ENCODE results near the gene SLC35F5. TPM values are rescaled to one million over a fixed set of nuclear protein-coding genes. Genes with fewer than 3 reads are reported as not detected.
A peak's percentile ranks its signal among the peaks of the same experiment; 100 is the strongest.
"Not testable (repeated sequence)": the region's sequence is repeated elsewhere in the genome, so short reads cannot be mapped to it uniquely, and the experiment has no call there.

The SLC35F5 gene
- total RNA-seq, 2 experiments from 2014 or later = 24.1 to 25.8 TPM

- Mint-ChIP-seq H3K4me1 (peaks cover 26% of the 10 kb centered on the region), H3K36me3 (peaks cover 4% of the 10 kb centered on the region), H3K27me3 (no peaks in the 10 kb centered on the region), H3K9me3 (peaks cover under 1% of the 10 kb centered on the region), H3K4me3 (peak overlapping the region; percentile 67), H3K27ac (peak overlapping the region; percentile 86)
- ATAC-seq (ENCODE audit: low read depth) (no peak), DNase-seq (no peak)
- POLR2A ChIA-PET = no interaction called here
Measured at GRCh38 chr2:113698892-113699447, 57.5 kb downstream of the SLC35F5 start.

DNA sequence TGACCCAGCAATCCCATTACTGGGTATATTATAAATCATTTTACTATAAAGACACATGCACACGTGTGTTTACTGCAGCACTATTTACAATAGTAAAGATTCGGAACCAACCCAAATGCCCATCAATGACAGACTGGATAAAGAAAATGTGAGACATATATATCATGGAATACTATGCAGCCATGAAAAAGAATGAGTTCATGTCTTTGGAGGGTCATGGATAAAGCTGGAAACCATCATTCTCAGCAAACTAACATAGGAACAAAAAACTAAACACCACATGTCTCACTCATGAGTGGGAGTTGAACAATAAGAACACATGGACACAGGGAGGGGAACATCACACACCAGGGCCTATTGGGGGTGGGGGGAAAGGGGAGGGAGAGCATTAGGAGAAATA, 58.2 kb downstream of the SLC35F5 start:
- H3K27me3 Mint-ChIP-seq; H3K4me3 Mint-ChIP-seq; H3K36me3 Mint-ChIP-seq; POLR2A ChIA-PET; ATAC-seq (ENCODE audit: low read depth); DNase-seq; H3K9me3 Mint-ChIP-seq: not testable (repeated sequence)
- Mint-ChIP-seq H3K4me1 (peaks cover 33% of the 10 kb centered on the region), H3K27ac (peak overlapping the region; percentile 62)

GRCh38 chr2:113697516-113697915, 58.9 kb downstream of the SLC35F5 start:
- POLR2A ChIA-PET = no interaction called here
- H3K4me1 Mint-ChIP-seq = peaks cover 38% of the 10 kb centered on the region
- ATAC-seq (ENCODE audit: low read depth) (no peak), DNase-seq (no peak)
- no peak overlapping the region for H3K27ac Mint-ChIP-seq
- H3K4me3 Mint-ChIP-seq = no peak overlapping the region
- peaks cover 7% of the 10 kb centered on the region for H3K36me3 Mint-ChIP-seq
- peaks cover 2% of the 10 kb centered on the region for H3K9me3 Mint-ChIP-seq
- H3K27me3 Mint-ChIP-seq = no peaks in the 10 kb centered on the region

- no peak for DNase-seq
- POLR2A ChIA-PET = interaction anchor here (1.2 kb wide), 1 partner anchor 17 kb away, joined by 3 read pairs; no protein-coding TSS in a partner anchor
- Mint-ChIP-seq H3K36me3 (peaks cover 8% of the 10 kb centered on the region), H3K27ac (peak overlapping the region; percentile 96), H3K4me1 (peaks cover 40% of the 10 kb centered on the region), H3K4me3 (peak overlapping the region; percentile 69), H3K27me3 (no peaks in the 10 kb centered on the region), H3K9me3 (peaks cover 2% of the 10 kb centered on the region)
- no peak for ATAC-seq (ENCODE audit: low read depth)
Measured at GRCh38 chr2:113694438-113694837, 62.0 kb downstream of the SLC35F5 start.

DNA sequence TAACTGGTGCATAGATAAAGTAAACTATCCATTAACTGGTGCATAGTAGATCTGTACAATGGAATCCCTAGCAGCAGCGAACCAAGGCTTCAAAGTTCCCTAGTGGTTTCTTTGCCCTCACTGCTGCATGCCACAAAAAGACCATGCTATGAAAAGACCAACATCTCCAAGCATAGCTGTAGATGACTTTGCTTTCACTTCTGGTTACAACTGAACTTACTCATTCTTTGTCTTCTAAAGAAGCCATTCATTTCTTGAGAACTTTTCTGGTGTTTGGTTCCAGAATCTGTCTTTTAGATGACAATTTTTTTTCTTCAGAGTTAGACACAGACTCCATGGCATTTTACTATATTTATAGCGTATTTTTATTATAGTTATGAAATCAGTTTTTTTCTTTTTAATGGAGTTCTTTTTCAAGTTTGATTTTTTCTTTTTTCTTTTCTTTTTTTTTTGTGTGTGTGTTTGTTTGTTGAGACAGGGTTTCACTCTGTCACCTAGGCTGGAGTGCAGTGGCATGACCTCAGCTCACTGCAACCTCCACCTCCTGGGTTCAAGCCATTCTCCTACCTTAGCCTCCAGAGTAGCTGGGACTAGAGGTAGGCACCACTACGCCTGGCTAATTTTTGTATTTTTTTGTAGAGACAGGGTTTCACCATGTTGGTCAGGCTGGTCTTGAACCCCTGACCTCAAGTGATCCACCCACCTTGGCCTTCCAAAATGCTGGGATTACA, 63.6 kb downstream of the SLC35F5 start:
- Mint-ChIP-seq H3K4me1 (peaks cover 33% of the 10 kb centered on the region), H3K36me3 (peaks cover 7% of the 10 kb centered on the region), H3K9me3 (peaks cover 2% of the 10 kb centered on the region), H3K4me3 (peak overlapping the region; percentile 69), H3K27me3 (no peaks in the 10 kb centered on the region), H3K27ac (peak overlapping the region; percentile 96)
- DNase-seq (no peak), ATAC-seq (ENCODE audit: low read depth) (peak; percentile 85)
- POLR2A ChIA-PET = interaction anchor here (0.6 kb wide), 1 partner anchor 457 kb away, joined by 3 read pairs; no protein-coding TSS in a partner anchor

- H3K4me3 Mint-ChIP-seq; ATAC-seq (ENCODE audit: low read depth); H3K9me3 Mint-ChIP-seq; POLR2A ChIA-PET; H3K36me3 Mint-ChIP-seq; H3K27ac Mint-ChIP-seq; DNase-seq; H3K27me3 Mint-ChIP-seq: not testable (repeated sequence)
- H3K4me1 Mint-ChIP-seq = peaks cover 33% of the 10 kb centered on the region
Measured at GRCh38 chr2:113690871-113691270, 65.6 kb downstream of the SLC35F5 start.

DNA sequence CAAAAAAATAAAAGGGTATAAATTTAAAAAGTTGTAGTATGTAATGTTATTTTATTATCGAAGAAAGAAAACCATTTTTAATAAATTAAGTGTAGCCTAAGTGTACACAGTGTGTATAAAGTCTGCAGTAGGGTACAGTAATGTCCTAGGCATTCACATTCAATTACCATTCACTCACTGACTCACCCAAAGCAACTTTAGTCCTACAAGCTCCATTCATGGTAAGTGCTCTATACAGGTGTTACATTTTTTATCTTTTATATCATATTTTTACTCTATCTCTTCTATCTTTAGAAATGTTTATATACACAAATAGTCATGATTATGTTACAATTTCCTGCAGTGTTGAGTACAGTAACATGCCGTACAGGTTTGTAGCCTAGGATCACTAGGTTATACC, 69.9 kb downstream of the SLC35F5 start:
- no peak for ATAC-seq (ENCODE audit: low read depth)
- Mint-ChIP-seq H3K4me3 (no peak overlapping the region), H3K9me3 (peaks cover 2% of the 10 kb centered on the region), H3K4me1 (peaks cover 7% of the 10 kb centered on the region), H3K27ac (no peak overlapping the region), H3K36me3 (peaks cover 1% of the 10 kb centered on the region), H3K27me3 (peaks cover 6% of the 10 kb centered on the region)
- POLR2A ChIA-PET = no interaction called here
- no peak for DNase-seq

DNA sequence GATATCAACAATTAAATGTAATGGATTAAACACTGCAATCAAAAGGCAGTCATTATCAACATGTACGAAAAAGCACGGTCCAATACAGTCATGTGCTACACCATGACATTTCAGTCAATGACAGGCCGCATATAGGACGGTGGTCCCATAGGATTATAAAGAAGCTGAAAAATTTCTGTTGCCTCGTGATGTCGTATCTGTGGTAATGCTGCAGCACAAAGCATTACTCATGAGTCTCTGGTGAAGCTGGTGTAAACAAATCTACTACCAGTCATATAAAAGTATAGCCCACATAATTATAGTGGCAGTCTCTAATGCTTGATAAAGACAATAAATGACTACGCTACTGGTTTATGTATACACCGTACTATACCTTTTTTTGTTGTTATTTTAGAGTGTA, 71.0 kb downstream of the SLC35F5 start:
- POLR2A ChIA-PET = no interaction called here
- Mint-ChIP-seq H3K9me3 (peaks cover 2% of the 10 kb centered on the region), H3K27ac (no peak overlapping the region), H3K36me3 (no peaks in the 10 kb centered on the region), H3K4me1 (peaks cover under 1% of the 10 kb centered on the region), H3K4me3 (no peak overlapping the region), H3K27me3 (peaks cover 10% of the 10 kb centered on the region)
- ATAC-seq (ENCODE audit: low read depth) (no peak), DNase-seq (no peak)

DNA sequence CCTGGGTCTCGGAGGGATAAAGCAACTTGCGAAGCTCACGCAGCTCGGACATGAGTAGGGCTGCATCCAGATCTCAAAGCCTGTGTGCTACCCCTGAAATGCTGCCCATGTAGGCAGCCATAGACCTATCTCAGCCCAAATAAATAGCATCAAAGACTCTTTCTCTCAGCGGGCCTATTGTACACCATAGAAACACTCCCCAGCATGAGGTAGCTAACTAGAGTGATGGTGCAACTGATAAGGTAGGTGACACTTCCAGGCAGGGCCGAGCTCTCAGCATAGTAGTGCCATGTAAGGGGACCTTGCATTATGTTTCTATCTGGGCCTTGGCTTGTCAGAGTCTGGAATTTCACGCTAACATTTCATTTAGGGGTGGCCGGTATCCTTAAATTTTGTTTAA, 77.0 kb downstream of the SLC35F5 start:
- Mint-ChIP-seq H3K27me3 (peaks cover 12% of the 10 kb centered on the region), H3K27ac (no peak overlapping the region), H3K9me3 (peaks cover 2% of the 10 kb centered on the region), H3K36me3 (no peaks in the 10 kb centered on the region), H3K4me3 (no peak overlapping the region), H3K4me1 (no peaks in the 10 kb centered on the region)
- POLR2A ChIA-PET = no interaction called here
- ATAC-seq (ENCODE audit: low read depth) (no peak), DNase-seq (no peak)

GRCh38 chr2:113677330-113677729, 79.1 kb downstream of the SLC35F5 start:
- Mint-ChIP-seq H3K27me3 (peaks cover 10% of the 10 kb centered on the region), H3K27ac (no peak overlapping the region), H3K36me3 (no peaks in the 10 kb centered on the region), H3K4me1 (peaks cover 5% of the 10 kb centered on the region), H3K9me3 (no peaks in the 10 kb centered on the region), H3K4me3 (no peak overlapping the region)
- ATAC-seq (ENCODE audit: low read depth) (no peak), DNase-seq (no peak)
- POLR2A ChIA-PET = interaction anchor here (0.8 kb wide), 1 partner anchor 17 kb away, joined by 3 read pairs; no protein-coding TSS in a partner anchor

- ATAC-seq (ENCODE audit: low read depth) (no peak), DNase-seq (no peak)
- no peak overlapping the region for H3K27ac Mint-ChIP-seq
- POLR2A ChIA-PET = interaction anchor here (0.8 kb wide), 1 partner anchor 17 kb away, joined by 3 read pairs; no protein-coding TSS in a partner anchor
- H3K27me3 Mint-ChIP-seq = peaks cover 7% of the 10 kb centered on the region
- no peak overlapping the region for H3K4me3 Mint-ChIP-seq
- no peaks in the 10 kb centered on the region for H3K9me3 Mint-ChIP-seq
- peaks cover 5% of the 10 kb centered on the region for H3K4me1 Mint-ChIP-seq
- no peaks in the 10 kb centered on the region for H3K36me3 Mint-ChIP-seq
Measured at GRCh38 chr2:113676623-113677266, 79.7 kb downstream of the SLC35F5 start.

DNA sequence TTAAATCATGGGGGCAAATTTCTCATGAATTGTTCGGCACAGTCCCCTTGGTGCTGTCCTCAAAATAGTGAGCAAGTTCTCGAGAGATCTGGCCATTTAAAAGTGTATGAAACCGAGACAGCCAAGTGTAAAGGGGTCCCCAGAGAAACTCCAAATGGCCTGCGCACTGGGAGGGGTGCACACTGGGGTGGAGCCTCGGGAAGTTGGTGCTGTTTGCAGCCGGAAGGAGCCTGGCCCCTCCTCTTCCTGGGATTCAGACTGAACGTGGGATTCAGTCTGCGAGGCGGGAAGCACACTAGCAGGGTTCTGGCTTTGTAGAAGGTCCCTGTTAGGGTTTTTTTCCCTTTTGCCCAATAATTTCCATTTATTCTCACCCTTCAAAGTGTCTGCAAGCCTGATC, 80.6 kb downstream of the SLC35F5 start:
- H3K27me3 Mint-ChIP-seq = peaks cover 1% of the 10 kb centered on the region
- no peak for DNase-seq

GRCh38 chr2:113672326-113672932, 84.0 kb downstream of the SLC35F5 start:
- H3K27me3 Mint-ChIP-seq = peaks cover 1% of the 10 kb centered on the region
- POLR2A ChIA-PET = no interaction called here
- no peak overlapping the region for H3K27ac Mint-ChIP-seq
- H3K4me3 Mint-ChIP-seq = no peak overlapping the region
- no peak for DNase-seq
- H3K36me3 Mint-ChIP-seq = no peaks in the 10 kb centered on the region
- H3K4me1 Mint-ChIP-seq = peaks cover 5% of the 10 kb centered on the region
- H3K9me3 Mint-ChIP-seq = no peaks in the 10 kb centered on the region
- no peak for ATAC-seq (ENCODE audit: low read depth)

More for the DNA sequence above, 80.6 kb downstream of the SLC35F5 start:
- Mint-ChIP-seq H3K9me3 (no peaks in the 10 kb centered on the region), H3K36me3 (no peaks in the 10 kb centered on the region), H3K4me1 (peaks cover 5% of the 10 kb centered on the region), H3K4me3 (no peak overlapping the region), H3K27ac (no peak overlapping the region)
- POLR2A ChIA-PET = no interaction called here
- ATAC-seq (ENCODE audit: low read depth) = no peak

All from activated naive CD8-positive, alpha-beta T cell treated with anti-CD3 and anti-CD28 coated beads, Interleukin-2, amount 10 ng/mL, durations not matched to agents 7 days and 5 days (primary cell).